Ascending aorta (tissue), 2 donors: ENCODE measurements around the gene UGT1A7. TPM values are rescaled to one million over a fixed set of nuclear protein-coding genes. Genes with fewer than 3 reads are reported as not detected.
"Not testable (repeated sequence)": the region's sequence is repeated elsewhere in the genome, so short reads cannot be mapped to it uniquely, and the experiment has no call there.

Experiments
- DNase-seq, 2 donors: peaks; one replicate each; pipeline ENCODE4 v3.0.0-alpha.2; 2019; ENCODE audit warnings: low spot score in 2 of 2
- H3K27ac ChIP-seq, 2 donors: fragments of 200-600 bp; sonication (generic); one replicate each; pipeline ENCODE4 v1.5.1; 2016 to 2017; ENCODE audit warnings: mild to moderate bottlenecking in 1 of 2
- H3K27me3 ChIP-seq: fragments of 200-600 bp; sonication (generic); one replicate; pipeline ENCODE4 v1.5.1; 2017
- H3K36me3 ChIP-seq, 2 donors: fragments of 200-600 bp; sonication (generic); one replicate each; pipeline ENCODE4 v1.5.1; 2016
- H3K4me1 ChIP-seq, 2 donors: fragments of 200-600 bp; sonication (generic); one replicate each; pipeline ENCODE4 v1.5.1; 2016 to 2017; ENCODE audit warnings: mild to moderate bottlenecking in 1 of 2
- H3K4me3 ChIP-seq, 2 donors: fragments of 200-600 bp; sonication (generic); one replicate each; pipeline ENCODE4 v1.5.1; 2016 to 2017; ENCODE audit warnings: mild to moderate bottlenecking in 1 of 2
- H3K9me3 ChIP-seq, 2 donors: fragments of 200-600 bp; sonication (generic); one replicate each; pipeline ENCODE4 v1.5.1; 2016
- CTCF ChIP-seq, 3 experiments: fragments of 200-600 bp in 2 of 3; fragments of 450-650 bp in 1 of 3; sonication (generic) in 2 of 3; IDR thresholded peaks; one replicate each; pipeline ENCODE4 v1.5.1; 2016 to 2019; ENCODE audit warnings: antibody characterized with exemption in 3 of 3, mild to moderate bottlenecking in 1 of 3, moderate library complexity in 1 of 3
- intact Hi-C: fragments of 100-400 bp; cut with DNase I; formaldehyde crosslinking; loops from one replicate; pipeline ENCODE4 v1.15.1; 2023
- total RNA-seq: library from RNA; depleted of rRNA; stranded (reverse); fragments of >200 nt; gene quantifications from one replicate; pipeline ENCODE4 v1.1.0, GENCODE V29; 2016

Gene UGT1A7
- total RNA-seq, 1 donor from 2014 or later: not detected

- Histone ChIP-seq H3K27ac (no peak within 1 kb of the TSS), H3K4me1 (no peaks in the 10 kb centered on the region), H3K9me3 (no peaks in the 10 kb centered on the region), H3K36me3 (no peaks in the 10 kb centered on the region), H3K27me3 (no peaks in the 10 kb centered on the region), H3K4me3 (no peak within 1 kb of the TSS)
- no peak for TF ChIP-seq CTCF (IDR thresholded peaks at IDR 0.05)
- DNase-seq: no peak
- intact Hi-C loops: no loop called here
Observed at GRCh38 chr2:233718552-233718951, 36.9 kb downstream of the UGT1A7 start, which contains the start of gene UGT1A4. UGT1A4 (plus strand) TSS chr2:233718736; CDS start chr2:233718821, 85 bp downstream.

DNA sequence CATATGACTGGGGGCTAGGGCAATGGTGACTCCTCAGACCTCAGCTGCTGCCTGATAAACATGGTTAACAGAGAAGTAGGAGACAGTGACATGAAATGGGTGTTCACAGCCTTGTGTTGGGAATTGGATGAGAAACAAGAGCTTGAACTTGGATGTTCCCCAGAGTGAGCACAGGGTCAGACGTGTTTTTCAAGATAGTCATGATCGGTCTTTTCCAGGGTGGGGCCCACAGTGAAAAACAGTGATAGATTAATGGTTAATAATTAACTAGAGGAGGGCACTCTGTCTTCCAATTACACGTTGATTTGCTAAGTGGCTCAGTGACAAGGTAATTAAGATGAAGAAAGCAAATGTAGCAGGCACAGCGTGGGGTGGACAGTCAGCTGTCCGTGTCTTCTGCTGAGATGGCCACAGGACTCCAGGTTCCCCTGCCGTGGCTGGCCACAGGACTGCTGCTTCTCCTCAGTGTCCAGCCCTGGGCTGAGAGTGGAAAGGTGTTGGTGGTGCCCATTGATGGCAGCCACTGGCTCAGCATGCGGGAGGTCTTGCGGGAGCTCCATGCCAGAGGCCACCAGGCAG is 47.1 kb downstream of the UGT1A7 start, which contains the start of gene UGT1A3:
Gene UGT1A3 (plus strand): TSS at position 320 of the 579 bp plus-strand sequence. CDS start 85 bp downstream, at position 405.
- no peaks in the 10 kb centered on the region for H3K9me3 ChIP-seq
- no peaks in the 10 kb centered on the region for H3K36me3 ChIP-seq
- TF ChIP-seq CTCF (IDR thresholded peaks at IDR 0.05): no peak
- no peaks in the 10 kb centered on the region for H3K27me3 ChIP-seq
- no peak within 1 kb of the TSS for H3K27ac ChIP-seq
- intact Hi-C loops: no loop called here
- H3K4me3 ChIP-seq: no peak within 1 kb of the TSS
- no peaks in the 10 kb centered on the region for H3K4me1 ChIP-seq
- DNase-seq: no peak

DNA sequence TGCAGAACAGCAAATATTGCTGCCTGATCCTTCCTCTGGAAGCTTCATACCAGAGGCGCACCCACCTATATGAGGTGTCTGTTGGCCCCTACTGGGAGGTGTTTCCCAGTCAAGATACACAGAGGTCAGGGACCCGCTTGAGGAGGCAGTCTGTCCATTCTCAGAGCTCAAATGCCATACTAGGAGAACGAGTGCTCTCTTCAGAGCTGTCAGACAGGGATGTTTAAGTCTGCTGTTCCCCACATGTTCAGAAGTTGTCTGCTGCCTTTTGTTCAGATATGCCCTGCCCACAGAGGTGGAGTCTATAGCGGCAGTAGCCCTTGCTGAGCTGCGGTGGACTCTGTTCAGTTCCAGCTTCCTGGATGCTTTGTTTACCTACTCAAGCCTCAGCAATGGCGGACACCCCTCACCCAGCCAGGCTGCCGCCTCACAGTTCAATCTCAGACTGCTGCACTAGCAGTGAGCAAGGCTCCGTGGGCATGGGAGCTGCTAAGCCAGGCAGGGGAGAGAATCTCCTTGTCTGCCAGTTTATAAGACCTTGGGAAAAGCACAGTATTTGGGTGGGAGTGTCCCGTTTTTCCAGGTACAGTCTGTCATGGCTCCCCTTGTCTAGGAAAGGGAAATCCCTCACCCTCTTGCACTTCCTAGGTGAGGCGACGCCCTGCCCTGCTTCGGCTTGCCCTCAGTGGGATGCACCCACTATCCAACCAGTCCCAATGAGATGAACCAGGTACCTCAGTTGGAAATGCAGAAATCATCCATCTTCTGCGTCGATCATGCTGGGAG is 55.4 kb downstream of the UGT1A7 start:
- H3K4me3 ChIP-seq, H3K9me3 ChIP-seq, H3K36me3 ChIP-seq, DNase-seq, H3K27me3 ChIP-seq, H3K27ac ChIP-seq, H3K4me1 ChIP-seq, intact Hi-C loops: not testable (repeated sequence)

DNA sequence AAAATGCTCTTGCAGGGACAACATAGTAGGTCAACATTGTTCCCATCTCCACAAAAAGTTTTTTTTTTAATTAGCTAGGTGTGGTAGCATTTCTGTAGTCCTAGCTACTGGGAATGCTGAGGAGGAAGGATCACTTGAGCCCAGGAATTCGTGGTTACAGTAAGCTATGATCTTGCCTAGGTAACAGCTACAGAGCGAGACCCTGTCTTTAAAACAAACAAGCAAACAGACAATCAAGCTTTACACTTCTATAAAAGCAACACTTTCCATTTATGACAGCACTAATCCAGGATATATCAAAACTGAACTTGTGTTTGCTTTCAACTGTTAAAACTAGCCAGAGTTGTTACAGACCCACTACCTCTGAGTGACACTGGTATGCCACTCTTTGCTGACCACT is 59.2 kb downstream of the UGT1A7 start:
- no peaks in the 10 kb centered on the region for H3K9me3 ChIP-seq

DNA sequence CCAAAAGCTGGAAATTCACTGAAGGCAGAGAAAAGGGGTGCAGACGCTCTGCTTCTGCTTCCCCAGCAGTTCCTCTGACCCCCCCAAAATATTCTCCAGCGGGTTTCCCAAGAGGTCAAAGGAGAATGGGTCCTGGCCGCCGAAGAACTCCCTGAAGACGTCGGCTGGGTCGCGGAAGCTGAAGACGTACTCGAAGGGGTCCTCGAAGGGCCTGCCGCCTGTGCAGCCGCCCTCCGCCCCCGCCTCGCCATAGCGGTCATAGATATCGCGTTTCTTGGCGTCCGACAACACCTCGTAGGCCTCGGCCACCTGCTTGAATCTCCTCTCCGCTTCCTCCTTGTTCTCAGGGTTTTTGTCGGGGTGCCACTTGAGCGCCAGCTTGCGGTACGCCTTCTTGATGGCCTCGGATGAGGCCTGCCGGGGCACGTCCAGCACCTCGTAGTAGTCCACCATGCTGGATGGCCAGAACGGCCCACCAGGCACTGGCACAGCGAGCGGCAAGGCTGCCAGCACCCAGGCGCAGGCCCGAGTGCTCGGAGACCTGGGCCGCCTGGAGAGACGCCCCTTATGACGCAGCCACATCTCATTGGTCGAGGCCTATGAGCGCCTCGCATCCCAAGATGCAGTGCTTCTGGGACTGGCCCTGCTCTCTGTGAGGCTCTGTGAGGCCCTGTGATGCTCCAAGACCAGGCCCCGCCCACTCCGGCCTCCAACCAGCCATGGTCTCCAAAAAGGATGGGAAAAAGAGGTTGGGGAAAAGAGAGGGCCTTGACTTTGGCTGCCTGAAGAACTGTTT is 62.0 kb downstream of the UGT1A7 start:
- no peak overlapping the region for H3K4me3 ChIP-seq
- no peak for DNase-seq
- no peak overlapping the region for H3K27ac ChIP-seq
- H3K36me3 ChIP-seq: no peaks in the 10 kb centered on the region
- H3K27me3 ChIP-seq: no peaks in the 10 kb centered on the region
- H3K4me1 ChIP-seq: no peaks in the 10 kb centered on the region
- intact Hi-C loops: no loop called here
- no peaks in the 10 kb centered on the region for H3K9me3 ChIP-seq
- no peak for TF ChIP-seq CTCF (IDR thresholded peaks at IDR 0.05)

More for the DNA sequence above, 59.2 kb downstream of the UGT1A7 start:
- TF ChIP-seq CTCF (IDR thresholded peaks at IDR 0.05): no peak
- DNase-seq: no peak
- H3K4me1 ChIP-seq: no peaks in the 10 kb centered on the region
- H3K36me3 ChIP-seq: no peaks in the 10 kb centered on the region
- H3K27ac ChIP-seq: no peak overlapping the region
- no peaks in the 10 kb centered on the region for H3K27me3 ChIP-seq
- intact Hi-C loops: no loop called here
- no peak overlapping the region for H3K4me3 ChIP-seq
